ENCODE results near the gene KAT2B.

The KAT2B gene

DNA sequence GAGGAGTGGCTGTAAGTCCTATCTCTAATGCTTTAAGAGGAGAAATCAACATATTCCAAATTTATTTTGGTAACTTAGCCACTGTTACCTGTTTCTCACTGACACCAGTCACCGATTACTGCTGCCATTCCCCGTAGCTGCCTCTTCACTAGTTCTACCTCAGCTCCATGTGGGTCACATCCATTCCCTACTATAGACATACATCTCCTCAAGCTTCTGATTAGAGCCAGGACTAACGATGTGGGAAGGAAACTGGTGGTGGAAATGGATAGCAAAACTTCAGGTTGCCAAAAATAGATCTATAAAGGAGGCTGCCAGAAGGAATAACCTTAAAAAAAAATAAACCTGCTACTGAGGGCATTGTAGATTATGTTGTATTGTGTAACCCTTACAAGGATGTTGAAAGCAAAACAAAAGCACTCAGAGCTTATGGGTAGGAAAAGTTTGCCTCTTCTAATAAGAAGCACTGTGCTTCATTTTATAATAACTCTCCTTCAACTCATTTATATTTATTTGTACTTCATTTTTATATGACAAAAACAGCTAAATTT is 56.0 kb downstream of the KAT2B start:
- DNase-seq (ENCODE audit: low read depth, low spot score) = no peak

DNA sequence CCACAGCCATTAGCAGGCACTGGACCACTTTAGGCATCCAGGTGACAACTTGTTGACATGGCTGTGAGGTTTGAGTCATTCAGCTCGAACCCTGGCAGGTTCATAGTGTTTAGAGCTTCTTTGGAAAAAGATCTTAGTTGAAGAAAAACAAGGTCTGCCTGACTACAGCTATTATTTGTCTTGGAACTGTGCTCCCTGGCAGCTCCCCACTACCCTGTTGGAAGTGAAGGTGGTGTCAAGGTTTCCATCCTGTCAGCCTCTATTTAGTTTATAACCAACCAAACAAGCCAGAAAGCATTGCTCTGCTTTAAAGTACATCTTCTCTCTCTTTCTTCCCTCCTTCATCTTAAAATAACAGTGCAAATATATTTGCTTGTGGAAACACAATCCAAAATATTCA is 56.8 kb downstream of the KAT2B start:
- DNase-seq (ENCODE audit: low read depth, low spot score) = no peak

DNA sequence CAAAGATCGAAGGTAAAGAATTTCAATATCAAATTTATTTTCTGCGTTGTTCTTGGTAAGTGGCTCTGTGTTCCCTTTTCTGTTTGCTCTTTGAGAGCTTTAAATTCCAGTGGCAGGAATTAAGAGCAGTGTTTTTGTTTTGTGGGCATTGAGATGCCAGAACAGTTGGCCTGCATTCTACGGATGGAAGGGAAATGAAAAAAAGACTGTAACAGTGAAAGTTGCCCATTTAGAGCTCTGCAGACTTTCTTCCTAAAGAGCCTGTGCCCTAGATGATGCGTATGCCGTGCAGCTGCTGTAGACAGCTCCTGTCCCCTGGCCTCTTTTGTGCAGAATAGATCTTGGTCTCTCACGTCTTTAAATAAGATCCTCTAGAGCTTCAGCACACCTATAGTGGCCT is 58.8 kb downstream of the KAT2B start:
- DNase-seq (ENCODE audit: low read depth, low spot score) = no peak

DNA sequence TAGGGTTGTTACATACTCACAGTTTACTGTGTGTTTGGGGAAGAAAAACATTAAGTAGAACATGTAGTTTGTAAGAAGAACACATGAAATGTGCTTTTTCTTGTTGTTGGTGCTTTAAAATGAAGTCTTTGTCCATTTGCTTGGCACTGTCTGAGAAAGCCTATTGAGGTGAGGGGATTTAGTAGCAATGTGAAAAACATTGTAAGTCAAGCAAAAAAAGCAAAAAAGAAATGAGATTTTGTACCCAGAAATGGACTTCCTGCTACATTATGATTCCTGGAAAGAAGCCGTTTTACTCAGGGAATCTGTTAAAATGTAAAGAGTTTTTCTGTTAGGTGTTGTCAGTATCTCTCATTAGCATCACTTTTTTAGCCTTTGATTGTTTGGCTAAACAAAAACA is 59.9 kb downstream of the KAT2B start:
- DNase-seq (ENCODE audit: low read depth, low spot score) = no peak

DNA sequence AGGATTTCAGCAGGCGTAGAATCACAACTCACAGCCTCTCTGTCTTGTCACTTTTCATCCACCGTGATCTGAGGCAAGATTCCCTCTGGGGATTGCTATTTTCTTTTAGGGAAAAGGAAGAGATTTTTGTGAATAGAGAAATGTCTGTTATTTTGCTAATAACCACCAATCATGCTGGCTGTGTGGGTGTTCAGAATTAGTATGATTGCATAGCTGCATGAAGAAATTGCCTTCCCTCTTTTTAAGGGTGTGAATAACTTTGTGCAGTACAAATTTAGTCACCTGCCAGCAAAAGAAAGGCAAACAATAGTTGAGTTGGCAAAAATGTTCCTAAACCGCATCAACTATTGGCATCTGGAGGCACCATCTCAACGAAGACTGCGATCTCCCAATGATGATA is 60.8 kb downstream of the KAT2B start:
- no peak for DNase-seq (ENCODE audit: low read depth, low spot score)

DNA sequence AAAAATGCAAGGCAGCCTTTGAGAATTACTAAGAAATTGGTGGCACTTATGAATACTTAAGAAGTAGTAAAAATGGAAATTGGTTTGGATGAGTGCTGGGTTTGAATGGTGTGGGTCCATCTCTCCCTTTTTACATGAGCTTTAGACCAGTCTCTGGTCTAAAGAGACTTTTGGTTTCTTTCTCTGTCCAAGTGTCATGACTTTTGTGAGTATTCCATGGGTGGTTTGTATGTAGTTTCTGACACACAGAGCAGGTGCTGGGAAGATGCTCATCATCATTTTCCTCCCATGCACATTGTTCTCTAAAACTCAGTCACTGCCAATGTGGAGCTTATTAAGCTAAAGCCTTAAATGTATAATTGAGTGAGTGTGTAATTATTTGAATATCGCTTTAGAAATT is 63.5 kb downstream of the KAT2B start:
- no peak for DNase-seq (ENCODE audit: low read depth, low spot score)

DNA sequence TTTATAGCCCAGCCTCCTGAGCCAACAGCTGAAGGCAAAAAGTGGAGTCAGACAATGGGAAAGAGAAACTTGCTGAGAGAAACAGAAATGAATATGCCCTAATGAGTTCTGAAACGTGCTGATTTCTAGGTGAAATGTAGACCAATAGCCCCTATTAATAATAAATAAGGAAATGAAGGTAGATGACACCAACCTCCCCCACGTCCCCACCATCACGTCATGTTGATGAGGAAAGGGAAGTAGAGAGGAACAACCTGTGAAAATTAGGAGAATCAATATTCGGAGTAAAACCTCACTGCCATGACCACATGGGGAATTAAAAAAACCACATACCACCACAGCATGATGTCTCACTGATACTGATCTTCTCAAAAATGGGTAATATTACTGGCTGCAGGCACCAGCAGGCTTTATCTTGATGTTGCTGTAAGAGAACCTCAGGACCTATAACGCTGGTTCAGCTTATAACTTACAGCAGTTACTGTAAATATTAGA is 64.0 kb downstream of the KAT2B start:
- peak; percentile 51 for DNase-seq (ENCODE audit: low read depth, low spot score)

DNA sequence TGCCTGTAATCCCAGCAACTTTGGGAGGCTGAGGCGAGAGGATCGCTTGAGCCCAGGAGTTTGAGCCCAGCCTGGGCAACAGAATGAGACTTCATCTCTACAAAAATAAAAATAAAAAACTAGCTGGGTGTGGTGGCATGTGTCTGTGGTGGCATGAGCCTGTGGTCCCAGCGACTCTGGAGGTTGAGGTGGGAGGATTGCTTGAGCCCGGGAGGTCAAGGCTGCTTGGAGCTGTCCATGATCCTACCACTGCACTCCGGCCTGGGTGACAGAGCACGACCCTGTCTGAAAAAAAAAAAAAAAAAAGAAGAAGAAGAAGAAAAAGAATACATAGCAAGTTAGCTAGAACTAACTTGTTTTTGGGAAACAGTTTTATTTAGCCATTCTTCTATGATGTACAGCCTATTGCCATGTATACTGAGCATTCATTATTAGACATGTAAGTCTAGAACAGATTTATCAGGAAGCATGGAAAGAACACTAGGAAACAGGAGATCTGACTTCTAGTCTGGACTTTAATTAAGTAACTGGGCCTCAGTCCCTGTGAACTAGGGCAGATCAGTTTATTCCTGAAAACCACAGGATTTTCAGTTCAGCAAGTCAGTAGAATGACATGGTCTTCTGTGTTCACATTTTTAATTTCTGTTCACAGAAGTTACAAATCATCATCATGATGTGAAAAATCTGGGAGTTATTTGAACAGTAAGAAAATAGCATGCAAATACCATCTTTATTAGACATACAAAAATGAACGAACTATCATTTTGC is 65.5 kb downstream of the KAT2B start:
- DNase-seq (ENCODE audit: low read depth, low spot score) = no peak

DNA sequence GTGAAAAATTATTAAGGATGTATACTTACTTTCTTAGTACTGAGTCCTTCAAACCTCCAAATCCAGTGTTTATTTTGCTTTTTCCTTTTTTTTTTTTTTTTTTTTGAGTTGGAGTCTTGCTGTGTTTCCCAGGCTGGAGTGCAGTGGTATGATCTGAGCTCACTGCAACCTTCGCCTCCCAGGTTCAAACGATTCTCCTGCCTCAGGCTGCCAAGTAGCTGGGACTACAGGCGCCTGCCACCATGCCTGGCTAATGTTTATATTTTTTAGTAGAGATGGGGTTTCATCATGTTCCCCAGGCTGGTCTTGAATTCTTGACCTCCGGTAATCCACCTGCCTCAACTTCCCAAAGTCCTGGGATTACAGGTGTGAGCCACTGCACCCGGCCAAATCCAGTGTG is 67.5 kb downstream of the KAT2B start:
- no peak for DNase-seq (ENCODE audit: low read depth, low spot score)

DNA sequence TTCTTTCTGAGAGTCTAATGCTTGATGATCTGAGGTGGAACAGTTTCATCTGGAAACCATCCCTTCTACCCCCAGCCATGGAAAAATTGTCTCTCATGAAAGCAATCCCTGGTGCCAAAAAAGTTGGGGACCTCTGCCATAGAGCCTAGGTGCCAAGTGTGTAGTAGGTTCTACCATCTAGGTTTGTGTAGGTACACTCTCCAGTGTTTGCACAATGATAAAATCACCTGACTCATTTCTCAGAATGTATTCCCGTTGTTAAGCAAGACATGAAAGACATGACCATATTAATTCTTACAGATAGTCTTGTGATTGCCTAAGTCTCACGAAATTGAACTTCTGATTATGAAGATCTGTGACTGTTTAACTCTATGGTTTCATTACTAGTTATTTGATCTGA is 68.6 kb downstream of the KAT2B start:
- no peak for DNase-seq (ENCODE audit: low read depth, low spot score)

DNA sequence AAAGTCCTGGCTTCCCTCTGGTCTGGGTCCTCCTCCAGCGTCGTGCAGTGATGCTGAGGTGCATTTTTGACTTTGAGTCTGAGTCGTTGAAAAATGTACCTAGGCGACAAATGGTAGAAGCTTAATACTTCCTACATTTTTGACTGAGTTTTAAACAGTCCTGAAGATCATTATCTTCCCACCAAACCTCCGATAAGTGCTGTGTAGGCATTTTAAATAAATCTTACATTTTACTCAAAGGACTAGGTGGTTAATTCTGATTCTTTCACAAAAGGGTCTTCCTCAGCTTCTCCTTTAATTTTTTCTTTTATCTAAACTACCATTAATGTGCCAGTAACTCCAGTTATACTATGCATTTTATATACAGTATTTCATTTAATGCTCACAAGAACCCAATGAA is 70.6 kb downstream of the KAT2B start:
- DNase-seq (ENCODE audit: low read depth, low spot score) = no peak

DNA sequence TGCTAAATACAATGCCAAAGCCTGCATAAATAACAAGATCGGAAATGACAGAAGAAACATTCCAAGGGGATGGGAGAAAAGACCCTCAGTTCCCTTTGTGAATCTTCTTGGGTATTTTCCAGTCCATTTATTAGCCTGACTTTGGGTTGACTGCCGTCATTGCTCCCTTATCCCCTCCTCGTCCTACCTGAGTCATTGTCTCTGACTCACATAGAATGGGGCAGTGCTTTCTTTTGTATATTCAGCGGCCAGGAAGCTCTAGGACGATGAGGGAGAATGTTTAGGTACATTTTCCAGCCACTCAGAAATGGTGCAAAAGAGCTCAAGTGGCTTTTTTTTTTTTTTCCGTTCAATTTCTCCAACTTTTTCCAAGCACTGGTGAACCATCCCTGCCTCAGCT is 71.6 kb downstream of the KAT2B start:
- no peak for DNase-seq (ENCODE audit: low read depth, low spot score)

DNA sequence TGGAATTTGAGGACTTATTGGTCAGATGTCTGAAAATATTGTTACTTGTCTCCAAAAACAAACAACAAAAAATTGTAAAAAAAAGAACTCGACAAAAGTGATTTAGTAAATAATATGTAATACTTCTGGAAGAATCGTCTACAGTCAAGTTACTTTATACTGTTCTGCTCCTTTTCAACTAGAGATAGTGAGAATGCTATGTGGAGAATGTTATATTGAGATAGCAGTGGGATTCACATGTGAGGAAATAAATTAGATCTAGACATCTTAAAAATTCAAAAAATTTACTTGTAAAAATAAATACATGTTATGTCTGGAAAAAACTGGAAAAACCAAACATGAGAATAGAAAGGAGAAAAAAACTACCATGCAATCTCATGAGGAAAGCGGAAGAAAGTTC is 80.8 kb downstream of the KAT2B start:
- no peak for DNase-seq (ENCODE audit: low read depth, low spot score)

DNA sequence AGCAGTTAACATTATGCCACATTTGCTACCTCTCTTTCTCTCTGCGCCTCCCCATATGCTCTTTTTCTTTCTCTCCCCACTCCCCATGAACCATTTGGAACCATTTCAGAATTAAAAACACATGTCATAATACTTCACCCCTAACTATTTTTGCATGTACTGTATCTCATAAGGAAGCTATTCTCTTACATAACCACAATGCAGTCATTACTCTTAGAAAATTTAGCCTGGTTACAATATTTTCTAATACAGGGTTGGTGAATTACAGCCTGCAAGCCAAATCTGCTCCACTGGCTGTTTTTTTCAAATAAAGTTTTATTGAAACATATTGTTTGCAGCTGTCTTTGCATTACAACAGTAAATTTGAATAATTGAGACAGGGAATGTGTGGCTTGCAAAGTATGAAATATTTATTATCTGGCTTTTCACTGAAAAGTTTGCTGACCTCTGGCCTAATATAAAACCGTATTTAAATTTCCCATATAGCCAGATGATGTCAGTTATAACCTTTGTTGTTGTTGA is 82.9 kb downstream of the KAT2B start:
- DNase-seq (ENCODE audit: low read depth, low spot score) = no peak

DNA sequence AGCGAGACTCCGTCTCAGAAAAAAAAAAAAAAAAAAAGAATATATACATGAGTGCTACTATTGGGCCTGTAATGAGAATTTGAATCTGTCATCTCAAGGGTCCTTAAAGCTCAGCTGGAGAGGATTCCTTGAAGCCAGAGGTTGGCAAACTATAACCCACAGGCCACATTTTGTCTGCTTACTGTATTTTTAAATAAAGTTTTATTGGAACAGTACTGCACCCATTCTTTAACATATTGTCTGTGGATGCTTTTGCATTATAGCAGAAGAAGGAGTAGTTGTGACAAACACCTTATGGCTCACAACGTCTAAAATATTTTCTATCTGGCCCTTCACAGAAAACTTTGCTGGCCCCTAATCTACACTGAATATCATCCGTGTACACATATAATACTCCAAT is 85.0 kb downstream of the KAT2B start:
- no peak for DNase-seq (ENCODE audit: low read depth, low spot score)

DNA sequence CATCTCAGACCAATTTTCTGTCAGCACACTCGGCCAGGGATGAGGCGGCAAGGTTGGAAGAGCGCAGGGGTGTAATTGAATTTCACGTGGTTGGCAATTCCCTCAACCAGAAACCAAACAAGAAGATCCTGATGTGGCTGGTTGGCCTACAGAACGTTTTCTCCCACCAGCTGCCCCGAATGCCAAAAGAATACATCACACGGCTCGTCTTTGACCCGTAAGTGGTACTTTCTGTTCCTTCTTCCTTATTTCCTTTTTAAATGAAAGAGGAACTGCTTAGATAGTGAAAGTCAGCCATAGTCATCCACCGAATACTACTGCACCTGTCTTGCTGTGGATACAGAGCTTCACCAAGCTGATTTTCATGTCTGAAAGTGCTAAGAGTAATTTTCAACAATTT is 85.7 kb downstream of the KAT2B start:
- no peak for DNase-seq (ENCODE audit: low read depth, low spot score)

DNA sequence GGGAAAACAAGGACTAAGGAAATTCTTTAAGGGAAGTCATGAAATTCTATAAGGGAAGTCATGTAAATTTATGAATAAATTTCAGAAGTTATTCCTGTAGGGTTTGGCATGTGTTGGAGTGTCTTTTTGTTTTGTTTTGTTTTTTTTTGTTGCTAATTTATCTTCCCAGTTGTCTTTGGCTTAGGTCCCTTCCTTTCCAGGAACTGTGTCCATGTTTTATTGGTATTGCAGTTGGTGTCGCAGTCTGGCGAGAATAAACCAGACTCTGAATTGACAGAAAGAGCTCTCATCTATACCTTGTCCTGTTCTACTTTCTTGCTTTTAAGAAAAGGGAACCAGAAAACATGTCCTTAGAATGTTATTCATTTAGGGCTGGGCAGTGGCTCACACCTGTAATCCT is 88.1 kb downstream of the KAT2B start:
- DNase-seq (ENCODE audit: low read depth, low spot score) = no peak

DNA sequence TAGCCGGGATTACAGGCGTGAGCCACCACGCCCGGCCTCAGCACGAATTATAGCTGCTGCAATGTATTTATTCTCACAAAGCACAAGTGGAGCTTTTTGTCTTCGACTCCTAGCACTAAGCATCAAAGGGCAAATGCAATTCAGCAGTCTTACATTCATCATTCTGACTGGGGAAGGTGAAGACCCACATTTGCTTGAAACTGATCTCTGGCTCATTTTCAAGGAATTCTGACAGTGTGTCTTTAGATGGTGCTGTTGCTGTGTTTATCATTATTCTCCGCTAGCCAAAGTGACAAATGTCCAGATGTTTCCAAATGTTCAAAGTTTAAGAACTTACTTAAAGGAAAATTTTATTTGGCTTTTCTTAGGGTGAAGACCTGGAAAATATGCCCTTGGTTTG is 89.9 kb downstream of the KAT2B start:
- DNase-seq (ENCODE audit: low read depth, low spot score) = no peak

DNA sequence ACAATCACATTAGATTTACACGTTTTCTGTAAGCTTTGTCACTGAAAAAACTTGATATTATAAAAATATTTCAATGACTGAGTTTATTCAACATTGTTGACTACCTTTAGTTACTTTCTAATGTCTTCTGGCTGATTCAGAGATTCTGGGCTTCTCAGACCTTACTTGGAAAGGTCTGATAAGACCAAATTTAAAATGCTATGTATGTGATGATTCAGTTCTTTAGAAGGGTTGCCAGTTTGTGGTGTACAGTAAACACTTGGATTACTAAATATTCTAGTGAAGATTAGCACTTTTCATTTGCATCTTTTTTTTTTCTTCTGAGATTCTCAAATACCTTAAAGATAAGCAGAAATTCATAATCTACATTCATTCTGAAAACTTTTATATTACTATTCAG is 96.0 kb downstream of the KAT2B start:
- DNase-seq (ENCODE audit: low read depth, low spot score) = no peak

DNA sequence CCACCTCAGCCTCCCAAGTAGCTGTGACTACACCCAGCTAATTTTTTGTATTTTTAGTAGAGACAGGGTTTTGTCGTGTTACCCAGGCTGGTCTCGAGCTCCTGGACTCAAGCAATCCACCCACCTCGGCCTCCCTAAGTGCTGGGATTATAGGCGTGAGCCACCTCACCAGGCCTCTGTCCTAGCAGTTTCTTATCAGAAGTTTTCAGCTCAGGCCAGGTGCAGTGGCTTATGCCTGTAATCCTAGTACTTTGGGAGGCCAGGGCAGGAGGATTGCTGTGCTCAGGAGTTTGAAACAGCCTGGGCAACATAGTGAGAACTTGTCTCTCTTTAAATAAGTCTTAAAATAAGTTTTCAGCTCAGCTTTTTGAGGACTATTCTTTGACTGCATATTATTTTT is 97.4 kb downstream of the KAT2B start:
- no peak for DNase-seq (ENCODE audit: low read depth, low spot score)

DNA sequence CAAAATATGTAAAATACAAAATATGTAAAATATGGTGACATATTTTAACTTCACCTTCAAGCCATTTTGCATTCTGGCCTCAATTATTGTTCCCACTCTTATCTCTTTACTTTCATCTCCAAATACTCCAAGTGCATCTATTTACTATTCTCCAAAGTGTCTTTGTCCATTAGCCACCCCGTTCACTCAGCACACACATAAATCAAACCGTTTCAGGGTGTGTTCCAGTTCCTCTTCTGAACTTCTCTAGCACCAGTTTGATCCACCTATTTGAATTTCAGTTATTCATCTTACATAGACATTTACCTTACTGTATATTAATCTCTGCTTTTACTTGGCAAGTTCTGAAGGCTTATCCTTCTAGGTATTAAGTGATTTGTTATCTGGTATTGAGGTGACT is 100.6 kb downstream of the KAT2B start:
- no peak for DNase-seq (ENCODE audit: low read depth, low spot score)

DNA sequence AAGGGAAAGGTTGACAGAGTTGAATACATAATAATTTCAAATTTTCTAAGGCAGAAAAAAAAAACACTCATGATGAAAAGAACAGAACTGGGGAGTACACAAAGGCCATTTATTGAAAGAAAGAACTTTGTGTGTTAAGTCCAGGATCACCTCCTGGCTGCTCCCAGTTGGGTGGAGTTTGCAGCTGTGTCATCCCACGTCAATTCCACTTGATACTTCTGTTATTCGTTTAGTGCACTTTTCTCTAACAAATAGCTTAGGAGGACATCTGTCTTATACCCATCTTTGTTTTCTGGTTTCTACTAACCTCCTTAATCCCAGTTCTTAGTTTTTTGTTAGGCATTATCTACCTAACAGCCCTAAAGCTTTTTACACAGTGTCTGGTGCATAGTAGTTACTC is 101.1 kb downstream of the KAT2B start:
- DNase-seq (ENCODE audit: low read depth, low spot score) = no peak

DNA sequence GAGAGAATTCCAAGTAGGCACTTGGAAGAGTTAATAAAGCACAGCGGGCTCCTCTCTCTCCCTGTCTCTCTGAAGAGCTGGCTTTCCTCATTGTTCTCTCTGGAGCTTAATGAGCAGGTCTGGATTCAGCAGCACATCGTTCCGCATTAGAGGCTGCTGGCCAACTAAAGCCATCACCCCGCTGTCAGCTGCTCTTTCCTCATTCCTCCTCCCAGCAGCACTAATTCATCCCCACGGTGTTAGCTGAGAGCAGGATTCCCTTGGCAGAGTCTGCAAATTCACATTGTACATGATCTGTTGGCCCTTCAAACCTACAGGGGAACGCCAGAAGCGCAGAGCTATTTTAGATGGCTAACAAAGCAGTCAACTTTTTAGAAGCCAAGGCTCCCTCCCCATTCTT is 101.6 kb downstream of the KAT2B start:
- no peak for DNase-seq (ENCODE audit: low read depth, low spot score)

DNA sequence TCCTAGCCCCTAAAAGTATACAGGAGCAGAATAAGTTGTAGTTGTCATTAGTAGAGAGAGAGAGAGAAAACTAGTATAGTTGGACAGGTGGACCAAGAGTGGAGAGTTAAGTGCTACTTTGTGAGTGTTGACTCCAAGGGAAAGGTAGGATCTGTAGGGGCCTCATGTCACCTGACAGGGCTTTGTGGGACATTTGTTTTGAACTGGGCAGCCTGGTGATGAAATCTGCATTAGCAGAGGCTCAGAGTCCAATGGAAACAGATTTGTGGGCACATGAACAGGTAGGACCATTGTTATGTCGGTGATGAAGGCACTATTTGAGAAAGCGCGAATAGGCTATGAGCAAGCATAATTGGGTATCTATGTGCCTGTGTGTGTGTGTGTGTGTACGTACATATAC is 102.3 kb downstream of the KAT2B start:
- no peak for DNase-seq (ENCODE audit: low read depth, low spot score)
